NCI-H1048 (cell line): ENCODE results near the gene CC2D2A.

Source experiments
- DNase-seq: peaks from one replicate; lab custom pipeline; 2025; lab: John Stamatoyannopoulos, UW

Gene CC2D2A

DNA sequence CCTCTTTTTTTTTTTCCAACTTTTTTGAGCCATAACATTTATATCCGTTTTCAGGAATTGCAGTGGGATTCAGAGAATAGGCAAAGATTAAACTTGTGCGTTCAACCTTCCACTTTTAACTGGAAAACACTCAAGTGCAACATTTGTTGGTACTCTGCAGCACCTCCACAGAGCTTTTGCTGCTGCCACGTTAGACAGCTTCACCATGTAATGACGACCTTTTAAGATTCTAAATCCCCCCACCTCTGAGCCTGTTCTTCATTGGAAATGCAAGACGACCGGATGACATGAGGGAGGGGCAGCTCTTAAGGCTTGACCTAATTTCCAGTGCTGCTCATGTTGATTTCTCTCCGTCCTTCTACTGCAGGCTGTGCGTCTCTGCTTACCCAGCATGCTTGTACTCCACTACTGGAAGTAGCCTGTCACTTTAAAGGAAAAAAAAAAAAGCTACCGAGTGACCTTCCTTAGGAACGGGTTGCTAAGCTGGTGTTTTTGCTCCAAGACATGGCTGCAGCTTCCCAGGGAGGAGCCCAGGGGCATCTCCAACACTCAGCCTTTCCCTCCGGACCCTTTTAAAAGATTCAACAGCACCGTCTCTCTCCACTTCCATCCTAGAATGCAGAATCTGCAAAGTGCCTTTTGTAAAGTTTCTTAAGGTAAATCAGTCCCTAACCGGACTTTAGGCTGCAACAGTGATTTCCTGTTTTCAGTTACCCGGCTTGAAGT, at the start of gene CC2D2A:
CC2D2A (plus strand) TSS at position 481 of the 726 bp plus-strand sequence. CDS start 6,051 bp downstream, outside the sequence.
- no peak for DNase-seq

DNA sequence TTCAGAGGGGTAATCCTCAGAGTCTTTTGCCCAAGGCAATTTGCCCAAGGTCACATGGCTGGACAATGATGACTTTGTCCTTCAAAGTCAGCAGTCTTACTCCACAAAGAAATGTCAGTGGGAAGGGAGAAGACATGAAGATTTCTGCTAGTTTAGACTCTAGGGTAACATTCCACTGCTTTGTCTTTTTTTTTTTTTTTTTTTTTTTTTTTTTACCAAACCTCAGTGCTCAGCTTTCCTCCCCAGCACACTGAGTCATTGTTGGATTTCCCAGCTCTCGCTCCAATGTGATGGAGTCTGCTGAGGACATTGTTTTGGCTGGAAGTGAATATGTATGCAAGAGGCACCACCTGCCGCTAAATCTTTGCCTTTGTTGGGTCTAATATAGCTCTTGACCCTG, 49.0 kb upstream of the CC2D2A start:
- DNase-seq: no peak

DNA sequence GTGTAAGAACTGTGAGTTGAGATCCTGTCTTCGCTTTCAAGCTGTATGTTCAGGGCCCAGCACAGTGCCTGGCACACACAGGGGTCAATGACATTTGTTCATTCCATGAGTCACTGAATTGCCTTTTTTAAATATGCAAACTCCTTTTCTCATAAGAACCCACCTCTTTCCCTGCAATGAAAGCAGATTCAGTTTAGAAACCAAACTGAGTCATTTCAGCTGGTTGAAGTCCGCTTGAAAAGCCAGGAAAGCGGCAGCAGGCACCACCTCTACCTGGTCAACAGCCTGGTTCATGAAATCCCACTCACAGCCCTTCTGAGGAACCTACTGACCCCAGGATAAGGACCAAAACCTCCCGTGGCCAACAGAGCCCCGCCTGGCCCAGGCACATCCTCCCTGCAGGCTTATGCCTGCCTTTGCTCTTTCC, 46.4 kb upstream of the CC2D2A start:
- no peak for DNase-seq

DNA sequence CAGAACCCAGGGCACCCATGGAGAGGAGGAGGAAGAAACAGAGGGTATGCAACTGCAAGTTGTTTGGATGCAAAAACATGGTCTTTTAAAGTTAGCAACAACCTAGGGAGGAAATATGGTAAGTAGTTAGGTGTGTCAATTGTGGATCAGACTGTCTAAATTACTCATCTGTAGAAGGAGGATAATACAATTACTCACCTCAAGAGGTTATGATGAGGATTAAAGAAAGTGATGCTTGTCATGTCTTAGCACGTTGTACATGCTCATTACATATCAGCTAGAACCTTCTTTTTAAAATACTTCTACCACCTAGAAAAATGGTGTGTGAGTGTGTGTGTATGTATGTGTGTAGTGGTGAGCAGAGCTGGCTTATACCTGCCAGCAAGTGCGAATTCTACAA, 44.2 kb upstream of the CC2D2A start:
- no peak for DNase-seq

DNA sequence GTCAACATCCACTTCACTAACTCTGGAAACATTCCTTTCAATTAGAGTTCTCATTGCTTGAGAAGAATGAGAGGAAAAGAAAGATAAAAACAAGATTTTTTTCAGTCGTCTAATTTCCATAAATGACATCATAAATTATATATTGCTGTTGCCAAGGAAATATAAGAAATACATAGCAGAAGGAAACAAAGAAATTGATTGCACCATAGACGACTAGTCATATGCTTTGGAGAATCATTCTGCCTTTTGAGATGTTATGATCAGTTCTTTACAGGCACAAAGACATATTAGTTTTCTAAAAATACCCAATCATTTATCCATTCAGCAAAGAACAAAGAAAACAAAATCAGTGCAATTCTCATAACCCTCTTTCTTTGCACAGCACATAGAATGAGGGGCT, 42.5 kb upstream of the CC2D2A start:
- no peak for DNase-seq

DNA sequence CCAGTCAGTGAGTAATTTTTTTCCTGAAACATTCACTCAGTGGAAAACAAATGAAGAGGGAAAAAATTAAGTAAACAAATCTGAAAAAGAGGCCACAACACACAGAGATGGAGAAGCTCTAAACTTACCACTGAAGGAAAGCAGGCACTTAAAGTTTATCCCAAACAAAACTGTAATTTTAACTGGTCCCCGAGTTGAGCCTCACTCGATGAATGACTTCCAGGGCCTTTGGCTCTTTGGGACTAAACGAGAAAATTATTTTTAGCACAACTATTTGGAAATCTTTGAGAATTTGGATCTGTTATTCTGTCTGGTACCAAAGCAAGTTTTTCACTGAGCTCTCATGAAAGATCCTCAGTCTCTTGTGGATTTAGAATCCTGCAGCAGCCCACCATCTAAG, 42.0 kb upstream of the CC2D2A start, which contains the start of gene C1QTNF7:
C1QTNF7 (plus strand) TSS at position 333 of the 400 bp plus-strand sequence. CDS start 7,711 bp downstream, outside the sequence.
- no peak for DNase-seq

DNA sequence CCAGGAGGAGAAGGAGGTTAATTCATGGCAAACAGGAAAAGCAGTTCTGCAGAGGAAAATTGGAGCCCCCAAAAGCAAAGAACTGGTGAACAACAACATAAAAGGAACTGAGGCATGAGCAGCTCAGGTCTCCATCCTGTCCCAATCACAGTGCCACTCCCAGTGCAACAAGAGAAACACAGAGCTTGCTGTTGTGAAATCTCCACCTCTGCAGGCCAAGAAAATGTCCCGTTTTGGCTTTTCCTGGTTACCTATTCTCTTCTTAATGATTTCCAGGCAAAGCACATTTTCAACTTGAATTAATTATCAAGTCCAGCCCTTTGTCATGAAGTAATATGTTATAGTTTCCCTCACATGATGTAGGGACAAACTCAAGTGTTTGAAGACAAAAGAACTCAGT, 41.1 kb upstream of the CC2D2A start:
- no peak for DNase-seq

DNA sequence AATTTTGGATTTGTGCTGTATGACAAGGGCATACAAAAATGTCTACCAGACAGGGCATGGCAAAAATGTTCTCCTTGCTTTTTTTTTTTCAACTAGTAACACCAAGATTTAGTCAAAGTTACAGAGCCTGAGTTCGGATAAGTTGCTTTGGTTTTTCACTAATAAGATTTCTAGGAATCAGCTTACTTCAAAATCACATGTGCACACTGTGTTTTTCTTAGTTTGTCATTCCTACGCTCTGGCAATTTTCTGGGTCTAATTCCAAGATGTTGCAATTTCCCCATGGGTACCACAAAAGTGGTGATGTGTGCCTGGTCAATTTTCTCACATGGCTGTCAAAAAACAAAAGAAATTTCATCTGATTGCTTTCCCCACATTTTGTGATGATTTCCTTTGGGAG, 35.6 kb upstream of the CC2D2A start:
- no peak for DNase-seq

DNA sequence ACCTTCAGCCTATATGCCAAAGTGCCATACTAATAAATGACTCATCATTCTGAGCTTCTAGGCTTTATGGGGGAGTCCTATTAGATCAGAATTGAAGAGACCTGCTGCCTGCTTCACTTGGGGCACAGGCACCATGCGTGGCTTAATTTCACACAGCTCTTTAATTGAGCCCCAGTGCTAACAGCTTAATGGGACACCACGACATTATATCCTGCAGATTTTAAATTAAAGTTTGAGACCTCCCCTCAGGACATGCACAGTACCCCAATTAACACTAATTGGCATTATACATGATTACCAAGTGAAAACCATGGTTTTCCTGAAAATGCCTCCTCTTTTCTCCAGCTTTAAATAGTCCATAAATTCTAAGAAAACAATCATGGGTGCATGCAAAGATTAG, 35.0 kb upstream of the CC2D2A start:
- no peak for DNase-seq

DNA sequence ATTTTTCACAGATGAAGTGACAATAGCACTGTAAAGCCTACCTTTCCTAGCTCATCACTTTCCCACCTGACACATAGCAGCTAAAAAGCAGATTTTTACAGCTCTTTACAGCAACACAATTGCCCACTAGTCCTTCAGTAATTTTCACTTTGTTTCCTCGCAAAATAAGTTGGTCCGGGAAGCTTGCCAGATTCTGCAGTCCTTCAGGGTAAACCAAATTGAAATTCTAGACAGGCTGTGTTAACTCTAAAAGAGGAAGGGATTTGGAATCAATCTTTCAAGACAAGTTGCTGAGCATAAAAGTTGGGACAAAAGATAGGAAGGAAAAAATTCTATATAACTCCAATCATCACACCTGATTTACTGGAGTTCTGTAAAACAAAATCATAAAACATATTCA, 33.2 kb upstream of the CC2D2A start:
- DNase-seq: no peak

DNA sequence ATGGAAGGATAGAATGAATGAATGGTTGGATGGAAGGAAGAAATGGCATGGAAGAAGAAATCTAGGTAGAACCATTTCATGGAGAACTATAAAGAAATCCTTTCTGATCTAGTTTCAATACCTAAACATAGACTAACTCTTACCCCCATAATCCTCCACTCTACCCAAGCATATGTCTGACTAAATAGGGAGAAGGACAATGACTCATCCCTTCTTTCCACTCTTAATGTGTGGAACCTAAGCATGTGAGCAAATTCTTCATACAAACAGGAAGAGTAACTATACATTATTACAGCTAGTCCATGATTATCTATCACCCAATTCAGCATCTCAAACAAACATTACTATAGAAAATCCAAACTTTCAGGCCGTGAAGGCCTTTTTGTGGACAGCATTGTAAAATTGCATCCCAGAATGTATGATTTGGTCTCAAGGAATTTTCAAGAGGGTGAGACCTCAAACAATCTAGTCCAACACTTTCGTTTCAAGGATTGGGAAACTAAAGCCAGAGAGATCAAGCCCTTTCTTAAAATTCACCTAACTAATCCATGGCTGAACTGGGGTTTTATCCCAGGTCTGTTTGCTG, 30.6 kb upstream of the CC2D2A start:
- no peak for DNase-seq

DNA sequence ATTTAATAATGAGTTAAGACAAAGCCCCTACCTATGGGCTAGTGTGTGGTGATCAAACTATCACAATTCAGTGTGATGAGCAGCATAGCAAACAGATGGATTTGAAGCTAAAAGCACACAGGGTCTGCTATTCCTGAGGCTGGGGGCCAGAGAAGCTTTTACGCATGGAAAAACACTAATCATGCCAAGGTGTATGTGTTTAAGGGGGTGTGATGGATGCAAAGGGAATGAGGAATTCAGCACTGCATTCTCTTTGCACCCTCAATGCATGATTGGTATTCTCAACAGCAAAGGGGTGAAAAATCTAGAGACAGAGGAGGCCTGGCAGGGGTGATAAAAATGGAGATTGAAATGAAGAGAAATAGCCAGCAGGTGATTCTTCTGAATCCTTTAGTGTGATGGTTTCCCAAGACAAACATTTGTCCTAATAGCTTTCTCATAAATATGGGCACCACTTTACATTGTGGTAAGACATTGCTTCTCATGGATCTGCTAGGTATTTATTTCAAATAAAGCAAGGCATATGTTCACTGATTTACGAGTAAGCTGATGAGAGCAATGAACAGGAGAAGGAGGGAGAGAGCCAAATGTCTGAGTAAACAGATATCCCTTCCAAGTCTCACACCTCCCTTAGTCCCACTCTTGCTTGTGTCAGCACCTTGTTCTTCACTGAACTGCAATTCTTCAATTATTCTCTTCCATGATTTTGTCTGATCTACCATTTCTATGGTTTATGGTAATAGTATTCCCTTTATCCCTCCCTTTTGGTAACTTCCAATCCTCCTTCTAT, 26.1 kb upstream of the CC2D2A start:
- DNase-seq: no peak

DNA sequence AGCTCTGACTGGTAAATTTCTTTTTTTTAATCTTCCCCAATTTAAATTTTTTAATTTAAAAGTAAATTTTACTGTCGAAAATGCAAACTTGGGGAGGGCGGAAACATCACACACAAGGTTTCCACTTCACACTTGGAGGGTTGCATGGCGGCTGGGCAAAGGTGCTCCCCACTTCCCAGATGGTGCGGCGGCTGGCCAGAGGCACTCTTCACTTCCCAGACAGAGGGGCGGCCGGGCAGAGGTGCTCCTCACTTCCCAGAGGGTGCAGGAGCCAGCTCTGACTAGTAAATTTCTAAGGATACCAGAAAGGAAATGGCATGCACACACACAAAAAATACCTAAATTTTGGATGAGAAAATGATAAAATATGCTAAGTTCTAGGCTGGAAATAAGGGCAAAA, 25.4 kb upstream of the CC2D2A start:
- no peak for DNase-seq

DNA sequence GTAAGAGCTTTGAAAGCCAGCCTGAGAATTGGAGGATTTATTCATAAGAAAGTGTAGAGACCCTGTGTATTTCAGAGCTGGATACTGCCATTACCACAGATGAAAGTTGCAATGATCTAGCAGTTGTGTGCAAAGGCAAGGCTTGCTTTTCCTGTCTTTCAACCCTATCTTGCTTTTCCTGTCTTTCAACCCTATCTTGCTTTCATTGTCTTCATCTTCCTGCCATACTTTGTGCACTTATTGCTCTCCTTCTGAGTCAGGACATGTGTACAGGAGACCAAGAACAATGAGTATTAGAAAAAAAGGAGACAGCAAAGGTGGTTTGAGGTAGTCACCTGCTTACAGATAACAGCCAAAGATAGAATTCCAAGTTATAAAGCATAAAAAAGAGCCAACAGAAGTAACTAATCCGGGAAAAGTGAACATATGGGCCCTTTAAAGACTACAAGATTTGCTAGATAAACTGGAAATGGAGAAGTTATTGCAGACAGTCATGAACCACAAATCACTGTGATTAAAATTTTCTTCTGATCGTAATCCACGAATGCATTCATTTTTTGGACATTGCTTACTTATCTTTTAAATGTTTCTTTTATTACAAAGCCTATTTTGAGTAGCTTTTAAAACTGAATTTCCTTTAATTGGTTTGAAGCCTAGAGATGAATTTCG, 24.7 kb upstream of the CC2D2A start:
- no peak for DNase-seq

DNA sequence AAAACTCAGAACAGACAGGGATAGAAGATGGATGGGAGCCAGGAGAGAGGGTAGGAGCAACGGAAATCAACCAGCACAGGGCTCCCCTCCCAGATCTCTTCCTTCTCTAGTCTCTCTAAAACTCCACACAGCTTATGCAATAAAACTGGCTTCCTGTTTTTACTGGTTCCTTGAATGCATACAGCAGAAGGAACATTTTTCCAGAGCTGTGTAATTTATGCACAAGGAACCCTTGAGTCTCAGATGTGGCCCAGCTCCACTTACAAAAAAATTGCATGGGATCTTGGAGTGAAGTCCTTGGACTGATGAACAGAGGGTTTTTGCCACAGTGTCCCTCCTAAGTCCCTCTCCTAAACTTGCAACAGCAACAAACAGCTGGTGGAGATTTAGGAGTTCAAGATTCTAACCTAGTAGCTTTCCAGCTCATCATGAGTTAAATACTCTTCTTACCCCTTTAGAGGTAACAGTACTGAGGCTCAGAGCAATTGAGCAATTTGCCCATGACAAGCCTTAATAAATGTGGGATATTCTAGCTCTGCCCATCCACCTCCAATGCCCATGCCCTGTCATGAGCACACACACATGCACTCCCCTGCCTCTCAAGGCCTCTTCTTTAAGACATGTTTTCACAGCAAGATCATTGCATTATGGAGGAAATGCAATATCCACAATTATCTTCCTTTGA, 18.4 kb upstream of the CC2D2A start:
- DNase-seq: no peak

DNA sequence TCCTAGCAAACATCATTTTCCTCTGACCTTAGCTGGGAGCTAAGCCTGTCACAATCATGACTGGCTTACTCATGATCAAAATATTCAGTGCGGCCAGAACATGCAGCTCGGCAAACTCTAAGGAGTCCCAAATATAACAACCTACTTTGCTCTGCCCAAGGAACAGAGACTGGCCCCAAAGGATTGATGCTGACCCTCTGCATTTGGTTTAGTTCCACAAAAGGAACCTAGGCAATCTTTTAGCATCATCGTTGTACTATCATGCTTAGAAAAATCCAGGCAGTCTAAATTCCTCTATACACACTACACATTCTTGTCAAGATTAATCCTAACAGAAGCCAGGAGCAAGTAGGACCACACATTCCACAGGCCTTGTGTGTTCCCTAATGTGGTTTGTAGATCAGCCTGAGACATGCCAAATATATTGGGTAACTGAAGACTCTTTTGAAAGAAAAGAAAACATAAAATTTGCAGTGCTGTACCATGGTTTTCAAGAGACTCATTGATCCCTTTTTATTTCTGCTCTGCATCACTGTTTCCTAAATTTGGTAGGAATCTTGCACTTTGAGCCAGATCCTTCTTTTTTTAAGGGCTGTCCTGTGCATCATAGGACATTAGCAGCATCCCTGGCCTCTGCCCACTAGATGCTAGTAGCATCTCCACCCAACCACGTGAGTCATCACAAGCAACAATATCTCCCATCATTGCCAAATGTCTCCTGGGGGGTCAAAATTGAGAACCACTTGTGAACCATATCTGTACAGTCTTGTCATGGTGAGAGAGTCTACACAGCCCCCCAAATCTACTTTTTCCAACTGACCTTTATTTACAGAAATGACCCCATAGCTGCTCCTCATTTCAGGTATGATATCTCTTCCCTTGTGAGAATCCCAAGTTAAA, 17.6 kb upstream of the CC2D2A start:
- DNase-seq: no peak

DNA sequence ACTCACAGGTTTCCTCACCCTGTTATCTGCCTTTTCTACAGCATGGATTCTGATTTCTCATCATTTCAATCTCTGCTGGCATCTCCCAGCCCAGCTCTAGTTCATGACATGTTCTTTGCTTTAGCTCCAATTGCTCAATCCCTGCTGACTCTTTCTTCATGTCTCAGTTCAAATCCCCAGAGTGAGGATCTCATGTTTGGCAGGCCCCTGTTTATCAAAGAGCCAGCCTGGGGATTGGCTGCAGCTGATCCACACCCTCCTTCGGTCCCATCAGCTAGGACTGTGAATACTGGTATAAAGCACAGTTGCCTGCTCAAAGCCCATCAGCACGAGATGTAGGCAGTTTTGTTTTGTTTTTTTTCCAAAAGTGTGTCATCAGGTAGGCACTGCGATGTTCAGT, 14.4 kb upstream of the CC2D2A start:
- no peak for DNase-seq

DNA sequence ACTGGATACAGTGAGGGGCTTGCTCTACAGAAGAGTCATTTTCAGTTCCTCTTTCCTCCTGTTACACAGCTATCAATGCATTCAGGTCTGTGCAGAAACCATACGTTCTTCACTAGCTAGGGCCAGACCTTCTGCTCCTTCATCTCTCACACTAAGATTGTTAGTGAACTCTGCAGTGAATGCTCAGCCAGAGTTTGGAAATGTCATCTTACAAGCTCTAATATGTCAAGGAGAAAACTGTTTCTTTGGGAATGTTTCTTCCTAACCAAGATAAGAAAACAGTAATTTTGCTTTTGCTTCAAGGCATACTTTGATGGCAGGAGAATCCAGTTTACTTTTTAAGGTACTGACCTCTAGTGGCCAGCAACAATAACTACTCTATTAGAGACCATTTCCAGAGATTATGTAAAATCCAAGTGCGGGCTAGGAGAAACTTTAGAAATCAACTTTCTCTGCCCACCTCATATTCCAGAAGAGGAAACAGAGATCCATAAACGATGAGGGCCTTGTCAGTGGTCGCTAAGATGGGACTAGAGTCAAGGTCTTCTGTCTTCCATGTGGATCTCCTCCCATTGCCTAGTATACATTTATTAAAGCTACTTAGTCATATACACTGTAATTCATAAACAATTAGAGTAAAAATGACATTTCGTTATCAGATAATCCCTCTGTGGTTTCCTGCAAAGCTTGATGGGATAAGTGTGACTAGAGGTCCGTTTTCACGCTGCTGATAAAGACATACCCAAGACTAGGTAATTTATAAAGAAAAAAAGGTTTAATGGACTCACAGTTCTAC, 12.1 kb upstream of the CC2D2A start:
- DNase-seq: no peak

DNA sequence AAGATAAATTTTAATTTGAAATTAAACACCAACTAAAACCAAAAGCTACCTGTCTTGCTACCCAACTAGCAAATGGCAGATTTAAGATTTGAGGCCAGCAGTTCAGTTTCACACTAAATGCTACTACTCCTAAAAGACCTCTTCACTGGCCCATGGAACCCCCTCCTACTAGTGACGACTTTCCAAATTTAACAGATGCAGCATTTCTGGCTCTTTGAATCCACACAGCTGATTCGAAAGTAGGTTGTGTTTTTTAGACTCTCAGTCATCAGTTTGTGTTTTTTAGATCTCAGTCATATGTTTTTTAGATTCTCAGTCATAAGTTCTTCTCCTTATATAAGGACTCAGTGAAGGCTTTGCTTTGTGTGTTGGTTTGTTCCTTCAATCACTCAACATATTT, 11.1 kb upstream of the CC2D2A start:
- no peak for DNase-seq

DNA sequence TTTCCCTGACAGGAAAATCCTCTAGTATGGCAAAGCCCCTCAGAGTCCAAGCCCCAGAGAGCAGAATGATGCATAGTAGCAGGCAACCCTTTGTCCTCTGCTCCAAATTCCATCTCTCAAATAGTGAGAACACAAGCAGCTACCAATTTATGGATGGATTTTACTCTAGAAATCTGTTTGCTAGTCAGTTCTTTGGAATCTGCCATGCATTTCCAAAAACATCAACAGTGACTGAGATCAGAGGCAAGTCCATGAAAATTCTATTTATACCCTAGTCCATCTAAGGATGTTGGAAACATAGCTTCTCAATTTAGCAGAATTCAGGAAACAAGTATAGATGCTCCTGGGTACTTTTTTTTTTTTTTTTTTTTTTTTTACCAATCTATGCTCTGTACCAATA, 10.0 kb upstream of the CC2D2A start:
- DNase-seq: no peak
